GM12878 (cell line): ENCODE results near the gene FBXL12. TPM values are rescaled to one million over a fixed set of nuclear protein-coding genes. Genes with fewer than 3 reads are reported as not detected.
A peak's percentile ranks its signal among the peaks of the same experiment; 100 is the strongest.

Experiments
- ATF2 ChIP-seq: IDR thresholded peaks from 2 replicates; pipeline ENCODE4 v1.6.1; 2012; ENCODE audit warnings: low read length, inconsistent platforms
- CUX1 ChIP-seq: IDR thresholded peaks from 2 replicates; pipeline ENCODE4 v1.6.1; 2012; ENCODE audit warnings: improper control_type of control experiment, low read depth, low read length; ENCODE audit not compliant: insufficient replicate concordance
- GABPA ChIP-seq: IDR thresholded peaks from 2 replicates; pipeline ENCODE4 v1.6.1; 2014; ENCODE audit warnings: antibody characterized with exemption, low read depth, mild to moderate bottlenecking, inconsistent platforms
- HDAC2 ChIP-seq: fragments of 200-600 bp; sonication (generic); IDR thresholded peaks from 2 replicates; pipeline ENCODE4 v1.6.1; 2017
- HSF1 ChIP-seq: fragments of 150-350 bp; IDR thresholded peaks from 2 replicates; pipeline ENCODE4 v1.6.1; 2014; ENCODE audit warnings: mild to moderate bottlenecking, low read depth, low read length
- IKZF2 ChIP-seq, 2 experiments: fragments of 450-650 bp; IDR thresholded peaks; 2 replicates each; pipeline ENCODE4 v1.6.1; 2017; ENCODE audit warnings: mild to moderate bottlenecking in 2 of 2, moderate library complexity in 2 of 2
- IRF4 ChIP-seq: IDR thresholded peaks from 2 replicates; pipeline ENCODE4 v1.6.1; 2011; ENCODE audit warnings: low read depth, low read length
- JUND ChIP-seq: IDR thresholded peaks from 2 replicates; pipeline ENCODE4 v1.6.1; 2012; ENCODE audit warnings: low read depth, mild to moderate bottlenecking, low read length, improper control_type of control experiment, moderate library complexity
- MEF2A ChIP-seq: IDR thresholded peaks from 2 replicates; pipeline ENCODE4 v1.6.1; 2011; ENCODE audit warnings: low read depth, mild to moderate bottlenecking, low read length, moderate library complexity; ENCODE audit not compliant: insufficient read depth
- MTA3 ChIP-seq: IDR thresholded peaks from 2 replicates; pipeline ENCODE4 v1.6.1; 2012; ENCODE audit warnings: low read length, inconsistent platforms, borderline replicate concordance
- MXI1 ChIP-seq: fragments of 150-350 bp; IDR thresholded peaks from 2 replicates; pipeline ENCODE4 v1.6.1; 2011; ENCODE audit warnings: low read depth, mild to moderate bottlenecking, inconsistent platforms, low read length, improper control_type of control experiment
- NFIC ChIP-seq: IDR thresholded peaks from 2 replicates; pipeline ENCODE4 v1.6.1; 2012; ENCODE audit warnings: low read depth, mild to moderate bottlenecking, inconsistent platforms, low read length, moderate library complexity
- NFYB ChIP-seq: IDR thresholded peaks from 2 replicates; pipeline ENCODE4 v1.6.1; 2011; ENCODE audit warnings: low read depth, mild to moderate bottlenecking, low read length, improper control_type of control experiment, moderate library complexity; ENCODE audit not compliant: insufficient read depth
- NR2F1 ChIP-seq: fragments of 450-650 bp; conservative IDR thresholded peaks from 2 replicates; pipeline ENCODE4 v1.6.1; 2017; ENCODE audit warnings: mild to moderate bottlenecking
- PAX5 ChIP-seq: IDR thresholded peaks from 2 replicates; pipeline ENCODE4 v1.6.1; 2011; ENCODE audit warnings: low read depth, low read length, borderline replicate concordance
- PAX8 ChIP-seq: fragments of 450-650 bp; IDR thresholded peaks from 2 replicates; pipeline ENCODE4 v1.6.1; 2017; ENCODE audit warnings: mild to moderate bottlenecking, moderate library complexity
- RELB ChIP-seq: fragments of 450-650 bp; IDR thresholded peaks from 2 replicates; pipeline ENCODE4 v1.6.1; 2017; ENCODE audit warnings: low read depth, mild to moderate bottlenecking, moderate library complexity
- SMAD5 ChIP-seq: IDR thresholded peaks from 2 replicates; pipeline ENCODE4 v1.6.1; 2016; ENCODE audit warnings: antibody characterized with exemption, low read depth
- ZNF207 ChIP-seq: fragments of 450-650 bp; IDR thresholded peaks from 2 replicates; pipeline ENCODE4 v1.6.1; 2014; ENCODE audit warnings: antibody characterized with exemption, mild to moderate bottlenecking, borderline replicate concordance
- ZNF217 ChIP-seq: fragments of 450-650 bp; IDR thresholded peaks from 2 replicates; pipeline ENCODE4 v1.6.1; 2017; ENCODE audit warnings: antibody characterized with exemption, mild to moderate bottlenecking
- polyA plus RNA-seq, 11 experiments: library from polyadenylated mRNA; depleted of rRNA in 4 of 11; unstranded in 6 of 11; stranded (reverse) in 5 of 11; fragments of >200 nt; fragmentation: Nextera tagmentation in 4 of 11; fragmentation: Illumina TruSeq in 1 of 11; extraction: Ambion mirVana in 4 of 11; extraction: Trizol in 1 of 11; gene quantifications; 1 replicate in 1 of 11; 2 replicates in 10 of 11; pipeline versions ENCODE4 v1.2.1 to v1.2.3, GENCODE V29; 2011 to 2016; ENCODE audit warnings: inconsistent platforms in 2 of 11, missing spikeins in 2 of 11, low read depth in 1 of 11
- total RNA-seq, 4 experiments: library from RNA; depleted of rRNA in 3 of 4; stranded (reverse); fragments of >200 nt in 3 of 4; fragmentation: Illumina TruSeq in 1 of 4; extraction: Trizol in 1 of 4; gene quantifications; 2 replicates each; pipeline versions ENCODE4 v1.2.1 to v1.2.3, GENCODE V29; 2013 to 2021

Gene FBXL12
- total and polyA plus RNA-seq, 10 of the 15 experiments (the other 5 are each of a cell fraction or from before 2014, with no cell fraction given) = 1.4 to 40.0 (median 23.2) TPM

GRCh38 chr19:9818734-9819595 is at the start of gene FBXL12 (continued):
- peak; percentile 97; the same call in 1 of the 2 replicates for TF ChIP-seq RELB
- TF ChIP-seq ZNF217 = no peak
- no peak for TF ChIP-seq NFIC
- TF ChIP-seq CUX1 = no peak
- TF ChIP-seq PAX8 = no peak
- TF ChIP-seq SMAD5 = peak; percentile 93
- peak; percentile 82 for TF ChIP-seq NR2F1
- TF ChIP-seq NFYB = no peak
- TF ChIP-seq IRF4 = no peak
- no peak for TF ChIP-seq JUND
- TF ChIP-seq MEF2A = no peak
- peak; percentile 92 for TF ChIP-seq GABPA
- no peak for TF ChIP-seq HDAC2
- peak in 1 of 2 experiments; percentile 18; a peak in 1 of 4 replicates for TF ChIP-seq IKZF2 (IDR thresholded peaks at IDR 0.05)
- no peak for TF ChIP-seq ATF2
- TF ChIP-seq ZNF207 = peak; percentile 79; the same call in 1 of the 2 replicates
- TF ChIP-seq MTA3 = no peak
- no peak for TF ChIP-seq HSF1
- no peak for TF ChIP-seq PAX5
- TF ChIP-seq MXI1 = peak; percentile 69; the same call in 1 of the 2 replicates
